Activated CD8-positive, alpha-beta memory T cell treated with anti-CD3 and anti-CD28 coated beads for 4 hours (primary cell): Measurements from ENCODE around the gene TOPBP1.
A peak's percentile ranks its signal among the peaks of the same experiment; 100 is the strongest.
"Not testable (repeated sequence)": the region's sequence is repeated elsewhere in the genome, so short reads cannot be mapped to it uniquely, and the experiment has no call there.

Experiments
- DNase-seq, 2 donors: peaks; one replicate each; pipeline ENCODE4 v3.0.0-alpha.2; 2020; ENCODE audit warnings: low read depth in 2 of 2

The TOPBP1 gene

DNA sequence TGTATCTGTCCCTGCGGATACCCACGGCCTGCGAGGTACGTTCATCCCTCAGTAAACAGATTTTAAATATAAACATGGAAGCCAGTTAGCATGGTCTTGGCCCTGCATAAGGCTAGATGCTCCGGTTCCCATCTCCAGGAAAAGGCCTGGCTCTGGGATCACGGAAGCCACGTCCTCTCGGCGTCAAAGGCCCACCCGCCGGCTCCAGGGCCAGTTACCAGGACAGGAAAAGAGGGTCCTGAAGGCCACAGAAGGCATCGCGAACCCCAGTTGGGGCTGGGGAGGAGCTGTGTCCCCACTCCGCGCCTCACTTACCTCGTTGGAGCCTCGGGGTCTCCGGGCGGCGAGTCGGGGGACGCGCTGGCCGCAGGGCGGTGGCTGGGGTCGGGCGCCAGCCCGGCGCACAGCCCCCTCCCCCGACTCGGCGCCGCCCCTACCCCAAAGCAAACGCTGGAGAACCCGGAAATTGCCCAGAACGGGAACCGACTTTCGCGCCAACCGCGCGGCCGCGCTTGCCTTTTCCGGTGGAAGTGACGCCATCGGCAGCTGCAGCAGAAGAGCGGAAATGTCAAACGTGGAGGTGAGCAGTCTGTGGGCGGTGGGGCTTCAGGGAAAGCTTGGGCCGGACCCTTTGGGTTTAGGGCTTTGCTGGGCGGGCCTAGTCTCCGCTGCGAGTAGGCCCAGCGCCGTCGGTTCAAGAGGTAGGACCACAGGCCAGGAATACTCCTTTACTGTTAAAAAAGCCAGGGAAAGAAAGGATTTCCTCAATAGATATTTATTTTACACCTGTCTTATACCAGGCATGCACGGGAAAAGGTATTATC is at the start of gene TOPBP1:
Gene TOPBP1 (minus strand): TSS at position 488 of the 824 bp plus-strand sequence. CDS start 814 bp downstream, outside the sequence.
- DNase-seq: peak; percentile 68 to 82

- no peak for DNase-seq
Measured at GRCh38 chr3:133711013-133711412, 49.3 kb upstream of the TOPBP1 start.

- no peak for DNase-seq
Measured at GRCh38 chr3:133709139-133709750, 47.5 kb upstream of the TOPBP1 start.

DNA sequence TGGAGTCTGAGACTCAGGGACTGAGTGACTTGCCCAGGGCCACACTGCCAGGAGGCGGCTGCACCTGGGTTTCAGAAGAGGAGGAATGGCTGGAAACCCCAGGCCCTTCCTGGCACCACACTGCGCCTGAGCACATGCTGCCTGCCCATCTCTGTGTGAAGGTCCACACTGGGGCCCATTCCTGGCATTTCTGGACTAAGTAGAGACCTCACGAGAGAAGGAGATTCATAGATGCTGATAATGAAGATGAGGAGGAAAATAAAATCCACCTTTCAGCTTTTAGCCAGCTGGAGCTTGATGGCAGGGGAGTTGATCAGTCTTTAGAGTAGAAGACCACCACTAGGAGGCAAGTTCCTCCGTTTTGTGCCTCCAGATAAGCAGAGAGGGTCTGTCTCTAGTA is 44.3 kb upstream of the TOPBP1 start:
- no peak for DNase-seq

DNA sequence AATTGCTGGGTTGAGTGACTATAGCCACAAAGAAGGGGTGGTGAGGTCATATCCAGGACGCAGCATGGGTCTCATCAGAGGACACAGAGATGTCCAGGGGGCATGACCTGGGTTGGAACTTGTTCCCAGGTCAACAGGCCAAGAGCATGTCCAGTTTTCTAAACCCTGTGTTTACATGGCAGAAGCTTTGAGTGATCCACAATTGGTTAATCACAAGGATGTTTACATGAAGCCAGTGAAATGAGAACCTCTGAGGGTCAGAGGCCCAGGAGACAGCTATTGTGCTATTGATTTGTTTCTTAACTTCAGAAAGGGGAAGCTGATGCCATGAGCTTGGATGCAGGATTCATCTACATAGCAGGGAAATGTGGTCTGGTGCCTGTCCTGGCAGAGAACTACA is 42.2 kb upstream of the TOPBP1 start:
- no peak for DNase-seq

DNA sequence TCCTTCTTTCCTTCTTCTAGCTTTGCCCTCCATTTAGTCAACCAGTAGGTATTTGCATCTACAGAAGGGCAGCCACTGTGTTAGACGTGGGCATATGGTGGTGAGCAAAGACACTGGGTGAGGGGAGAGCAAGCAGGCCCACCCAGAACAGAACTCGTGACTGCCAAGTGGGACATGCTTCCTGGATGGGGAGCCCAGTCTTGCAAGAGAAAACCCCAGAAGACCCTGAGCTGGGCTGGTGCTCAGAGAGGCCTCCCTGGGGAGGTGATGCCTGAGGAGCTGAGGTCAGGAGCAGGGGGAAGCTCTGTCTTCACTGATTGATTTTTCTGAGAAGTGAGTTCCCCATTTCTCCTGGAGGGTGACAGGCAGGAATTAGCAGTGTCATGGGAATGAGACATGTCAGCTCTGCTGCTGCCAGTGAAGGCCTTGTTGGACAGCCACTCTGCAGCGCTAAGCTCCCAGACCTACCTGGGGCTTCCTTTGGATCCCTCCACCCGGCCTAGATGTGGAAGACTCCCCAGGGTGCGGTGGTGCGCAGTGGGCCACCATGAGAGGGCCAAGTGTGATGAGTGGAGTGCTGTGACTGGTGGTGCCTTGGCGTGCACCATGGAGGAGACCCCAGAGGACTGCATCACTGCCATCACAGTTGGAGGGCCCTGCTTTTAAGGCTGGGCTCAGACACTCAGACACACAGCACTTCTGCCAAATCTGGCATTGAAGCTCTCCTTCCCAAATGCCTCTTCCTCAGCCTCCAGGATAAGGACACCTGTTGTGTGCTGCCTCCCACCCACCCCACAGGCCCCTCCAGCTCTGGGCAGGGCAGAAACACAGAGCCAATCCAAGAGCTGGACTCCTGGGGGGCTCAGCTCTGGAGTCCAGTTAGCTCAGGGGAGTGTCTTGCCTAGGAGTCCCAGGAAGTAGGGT is 40.0 kb upstream of the TOPBP1 start:
- DNase-seq: no peak

GRCh38 chr3:133700351-133700750 is 38.6 kb upstream of the TOPBP1 start:
- no peak for DNase-seq

DNA sequence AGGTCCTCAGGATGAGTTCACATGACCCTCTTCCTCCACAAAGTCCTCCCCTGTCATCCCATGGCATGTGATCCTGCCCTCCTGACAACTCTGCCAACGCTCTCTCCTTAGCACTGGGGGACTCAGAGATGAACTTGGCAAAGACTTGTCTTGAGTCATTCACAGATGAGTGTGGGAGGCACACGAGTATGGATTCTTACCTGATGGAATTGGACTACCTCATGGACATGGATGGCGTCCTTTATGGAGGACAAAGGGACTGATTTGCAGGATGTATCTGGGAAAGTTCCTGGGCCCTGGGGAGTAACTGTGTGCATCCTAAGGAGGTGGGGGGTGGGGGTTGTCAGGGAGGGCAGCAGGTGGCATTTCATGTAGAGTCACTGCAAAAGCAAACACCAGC is 38.2 kb upstream of the TOPBP1 start:
- no peak for DNase-seq

- DNase-seq: no peak
Measured at GRCh38 chr3:133699467-133699866, 37.7 kb upstream of the TOPBP1 start.

- no peak for DNase-seq
Measured at GRCh38 chr3:133697960-133698359, 36.2 kb upstream of the TOPBP1 start.

GRCh38 chr3:133695560-133696171 is 33.9 kb upstream of the TOPBP1 start:
- DNase-seq: no peak

DNA sequence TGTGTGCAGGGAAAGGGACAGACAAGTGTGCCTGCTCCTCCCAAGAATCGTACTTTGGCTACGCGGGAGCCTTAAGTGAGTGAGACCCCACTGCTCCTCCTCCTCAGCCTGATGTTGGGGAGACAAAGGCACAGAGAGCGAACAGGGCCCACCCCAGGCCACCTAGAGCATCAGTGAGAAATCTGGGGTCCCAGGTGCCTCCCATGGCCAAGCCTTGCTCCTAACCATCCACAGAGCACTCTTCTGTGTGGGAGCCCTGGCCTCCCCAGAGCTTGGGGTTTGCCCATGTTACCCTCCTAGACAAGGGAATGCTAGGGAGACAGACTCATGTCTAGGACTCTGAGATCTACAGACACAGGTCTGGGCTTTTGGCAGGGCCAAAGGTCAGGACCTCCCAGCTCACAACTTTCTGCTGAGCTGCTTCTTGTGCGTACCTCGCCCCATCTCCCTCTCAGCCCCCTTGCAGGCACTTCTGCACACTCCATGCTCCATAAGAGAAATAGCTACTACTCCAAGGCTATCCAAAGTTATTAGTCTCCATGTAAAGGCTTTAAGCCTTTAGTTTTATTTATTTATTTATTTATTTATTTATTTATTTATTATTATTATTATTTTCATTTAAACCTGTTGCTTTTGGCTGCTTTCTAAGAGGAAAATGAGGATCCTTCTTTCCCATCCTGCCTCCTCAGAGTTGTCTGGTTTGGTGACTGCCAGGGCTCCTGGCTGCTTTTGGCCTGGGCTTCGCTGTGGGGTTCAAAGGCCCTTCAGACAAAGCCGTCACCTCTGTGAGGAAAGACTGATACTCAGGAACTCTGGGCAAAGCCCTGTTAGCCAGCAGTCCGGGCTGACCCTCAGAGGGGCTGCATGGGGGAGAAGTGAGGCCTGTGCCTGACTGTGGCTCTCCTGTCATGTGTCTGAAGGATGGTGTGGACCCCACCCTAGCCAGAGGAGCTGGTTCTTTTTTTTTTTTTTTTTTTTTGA is 32.8 kb upstream of the TOPBP1 start:
- no peak for DNase-seq

- no peak for DNase-seq
Measured at GRCh38 chr3:133693821-133694220, 32.1 kb upstream of the TOPBP1 start.

DNA sequence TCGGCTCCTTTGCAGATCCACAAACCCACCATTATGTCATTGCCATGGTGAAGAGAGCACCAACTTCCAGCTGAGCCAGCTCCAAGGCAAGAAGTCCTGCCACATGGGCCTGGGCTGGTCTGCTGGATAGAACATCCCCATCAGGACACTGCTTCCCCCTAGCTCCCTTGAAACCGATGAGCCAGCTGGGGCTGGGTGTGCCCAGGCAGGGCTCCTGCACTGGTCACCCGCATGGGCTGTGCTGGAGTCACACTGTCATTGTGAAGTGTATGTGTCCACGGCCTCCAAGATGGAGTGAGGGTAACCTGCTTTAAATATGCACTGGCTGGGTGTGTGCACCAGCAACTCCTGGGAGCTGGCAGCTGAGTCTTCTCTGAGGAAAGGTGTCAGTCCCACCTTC is 31.0 kb upstream of the TOPBP1 start:
- no peak for DNase-seq

DNA sequence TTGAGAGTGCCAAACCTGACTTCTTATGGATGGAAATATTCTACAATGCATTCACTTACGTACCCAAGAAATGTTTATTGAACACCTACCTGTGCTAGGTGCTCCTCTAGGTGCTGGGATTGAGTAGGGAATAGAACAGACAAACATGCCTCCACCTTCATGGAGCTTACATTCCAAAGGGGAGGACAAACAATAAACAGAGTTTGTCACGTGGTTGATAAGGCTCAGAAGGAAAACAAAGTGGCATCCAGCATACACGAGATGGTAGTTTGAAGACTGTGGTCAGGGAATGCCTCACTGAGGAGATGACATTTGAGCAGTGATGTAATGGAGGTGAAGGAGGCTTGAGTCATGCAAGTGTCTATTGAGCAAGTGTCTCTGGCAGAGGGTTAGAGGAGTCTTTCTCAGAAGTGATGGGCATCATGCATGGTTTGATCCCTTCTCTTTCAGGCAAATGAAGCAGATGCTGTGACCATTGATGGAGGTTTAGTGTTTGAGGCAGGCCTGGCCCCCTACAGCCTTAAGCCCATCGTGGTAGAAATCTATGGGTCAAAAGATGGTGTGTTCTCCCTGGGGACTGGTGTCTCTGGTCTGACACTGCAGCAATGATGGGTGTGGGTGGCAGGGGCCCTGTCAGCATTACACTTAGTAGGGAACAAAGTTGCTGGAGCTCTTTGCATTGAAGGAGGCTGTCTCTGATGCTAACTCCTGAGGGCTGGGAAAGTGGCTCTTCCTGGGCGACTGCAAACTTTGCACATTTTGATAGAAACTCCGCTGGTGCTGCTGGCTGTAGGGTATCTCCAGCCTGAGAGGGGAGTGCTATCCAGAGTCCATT is 29.7 kb upstream of the TOPBP1 start:
- no peak for DNase-seq

GRCh38 chr3:133677993-133678392 is 16.3 kb upstream of the TOPBP1 start:
- DNase-seq: not testable (repeated sequence)

GRCh38 chr3:133676336-133677118 is 14.8 kb upstream of the TOPBP1 start:
- no peak for DNase-seq

DNA sequence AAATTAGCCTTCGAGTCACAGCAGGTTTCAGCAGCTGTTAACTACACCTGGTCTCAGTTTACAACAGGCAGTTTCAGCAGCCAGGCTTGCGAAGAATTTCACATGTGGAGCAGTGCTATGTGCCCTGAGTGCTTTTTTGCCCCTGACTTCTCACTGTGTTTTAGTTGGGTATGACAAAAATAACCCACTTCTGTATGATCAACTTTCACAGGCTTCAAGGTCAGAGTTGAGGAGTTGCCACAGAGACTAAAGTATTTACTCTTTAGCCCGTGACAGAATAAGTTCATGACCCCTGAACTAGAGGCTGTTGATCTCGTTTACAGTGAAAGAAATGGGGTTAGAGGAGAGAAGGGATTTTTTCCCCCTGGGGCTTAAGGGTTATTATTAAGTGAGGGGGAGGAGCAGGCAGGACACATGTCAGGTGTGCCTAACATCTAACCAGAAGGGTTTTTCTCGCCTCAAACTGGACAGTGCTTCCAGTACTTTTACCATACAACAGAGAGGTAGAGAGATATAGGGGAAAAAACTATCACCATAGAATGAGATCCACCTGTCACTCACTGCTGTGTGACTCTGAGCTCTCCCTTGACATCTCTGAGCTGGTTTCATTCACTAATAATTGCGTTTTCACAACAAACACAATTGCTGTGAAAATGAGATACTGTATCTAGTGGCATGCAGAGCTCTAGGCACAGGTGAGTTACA is 14.0 kb upstream of the TOPBP1 start:
- DNase-seq: no peak
